B cell (primary cell): Measurements from ENCODE around the gene PRKN. TPM values are rescaled to one million over a fixed set of nuclear protein-coding genes. Genes with fewer than 3 reads are reported as not detected.

Experiments
- ATAC-seq: fragments of 200-7000 bp; cut with Tn5 transposase; one replicate; pipeline ENCODE4 v1.10.0; 2021; ENCODE audit warnings: low read depth, mild to moderate bottlenecking, moderate number of reproducible peaks, moderate library complexity
- CTCF ChIA-PET: fragments of 350-600 bp; sonication (Branson Sonifier 250); formaldehyde crosslinking; loops from one replicate; lab custom pipeline; 2021; ENCODE audit warnings: antibody characterized with exemption, inconsistent platforms; lab: Charles Lee
- POLR2A ChIA-PET: fragments of 350-600 bp; sonication (Branson Sonifier 250); formaldehyde crosslinking; loops from one replicate; lab custom pipeline; 2021; ENCODE audit warnings: antibody characterized with exemption; lab: Charles Lee
- DNase-seq: peaks from one replicate; pipeline ENCODE4 v3.0.0; 2013
- H2AFZ ChIP-seq: 2 replicates; pipeline ENCODE4 v1.6.1; 2012; ENCODE audit warnings: mild to moderate bottlenecking, low read depth, low read length; ENCODE audit not compliant: insufficient read depth, poor library complexity, severe bottlenecking
- H3K27ac ChIP-seq, 2 donors: 1 replicate in 1 of 2; 2 replicates in 1 of 2; pipeline ENCODE4 v1.5.1; 2012 to 2013; ENCODE audit warnings: low read length in 2 of 2, mild to moderate bottlenecking in 2 of 2, moderate library complexity in 1 of 2
- H3K27me3 ChIP-seq, 4 experiments: fragments of 200-600 bp in 1 of 4; sonication (generic) in 1 of 4; replicated peaks in 1 of 4; 1 replicate in 2 of 4; 2 replicates in 2 of 4; pipeline versions ENCODE4 v1.6.1 to v1.7.0; 2013 to 2016; ENCODE audit warnings: low read length in 3 of 4, mild to moderate bottlenecking in 2 of 4, mixed read lengths in 1 of 4, moderate library complexity in 1 of 4; ENCODE audit not compliant: insufficient read depth in 4 of 4, control insufficient read depth in 3 of 4; ENCODE audit errors: control extremely low read depth in 1 of 4
- H3K36me3 ChIP-seq, 2 experiments: replicated peaks in 1 of 2; 1 replicate in 1 of 2; 2 replicates in 1 of 2; pipeline versions ENCODE4 v1.6.1 to v1.7.1; 2013; ENCODE audit warnings: low read length in 1 of 2; ENCODE audit not compliant: insufficient read depth in 2 of 2, control insufficient read depth in 1 of 2; ENCODE audit errors: control extremely low read depth in 1 of 2, extremely low read depth in 1 of 2
- H3K4me1 ChIP-seq, 2 donors: fragments of 200-600 bp in 1 of 2; sonication (generic) in 1 of 2; 1 replicate in 1 of 2; 2 replicates in 1 of 2; pipeline versions ENCODE4 v1.5.1 to v1.6.1; 2013 to 2017; ENCODE audit warnings: low read length in 2 of 2; ENCODE audit not compliant: control insufficient read depth in 2 of 2, insufficient read depth in 2 of 2
- H3K4me2 ChIP-seq: replicated peaks from 2 replicates; pipeline ENCODE3; 2012; ENCODE audit warnings: mild to moderate bottlenecking, low read depth, low read length; ENCODE audit not compliant: poor library complexity, severe bottlenecking
- H3K4me3 ChIP-seq, 5 experiments: fragments of 200-600 bp in 1 of 5; sonication (generic) in 1 of 5; 1 replicate in 3 of 5; 2 replicates in 2 of 5; pipeline versions ENCODE4 v1.5.1 to v1.7.0; 2011 to 2016; ENCODE audit warnings: low read length in 4 of 5, mild to moderate bottlenecking in 4 of 5, low read depth in 2 of 5, control low read depth in 1 of 5, moderate library complexity in 1 of 5; ENCODE audit not compliant: insufficient read depth in 1 of 5; ENCODE audit errors: control extremely low read depth in 1 of 5, extremely low read depth in 1 of 5
- H3K79me2 ChIP-seq: fragments of 200-600 bp; sonication (generic); one replicate; pipeline ENCODE4 v1.6.0; 2016; ENCODE audit warnings: low read length; ENCODE audit not compliant: control insufficient read depth, insufficient read depth
- H3K9ac ChIP-seq: fragments of 200-600 bp; sonication (generic); 2 replicates; pipeline ENCODE4 v1.6.1; 2017; ENCODE audit warnings: mild to moderate bottlenecking, low read length, moderate library complexity
- H3K9me3 ChIP-seq, 3 donors: one replicate each; pipeline versions ENCODE4 v1.6.1 to v1.7.1; 2013; ENCODE audit warnings: low read length in 2 of 3; ENCODE audit not compliant: control insufficient read depth in 2 of 3, insufficient read depth in 1 of 3; ENCODE audit errors: control extremely low read depth in 1 of 3
- H4K20me1 ChIP-seq: 2 replicates; pipeline ENCODE4 v1.6.0; 2012; ENCODE audit warnings: mild to moderate bottlenecking, low read length; ENCODE audit not compliant: insufficient read depth, control insufficient read depth, poor library complexity, severe bottlenecking
- H3K27ac Mint-ChIP-seq: one replicate; pipeline ENCODE4 v1.8.0; 2021; ENCODE audit warnings: mixed read lengths
- H3K27me3 Mint-ChIP-seq: one replicate; pipeline ENCODE4 v1.8.0; 2021; ENCODE audit warnings: mixed read lengths
- H3K4me1 Mint-ChIP-seq: one replicate; pipeline ENCODE4 v1.8.0; 2021; ENCODE audit warnings: mixed read lengths
- H3K4me3 Mint-ChIP-seq: one replicate; pipeline ENCODE4 v1.8.0; 2021; ENCODE audit warnings: mixed read lengths
- H3K9me3 Mint-ChIP-seq: one replicate; pipeline ENCODE4 v1.8.0; 2022; ENCODE audit warnings: mixed read lengths; ENCODE audit not compliant: insufficient read depth
- EZH2 ChIP-seq: IDR thresholded peaks from 2 replicates; pipeline ENCODE4 v1.6.1; 2012; ENCODE audit warnings: borderline replicate concordance, low read depth, mild to moderate bottlenecking, moderate library complexity, low read length; ENCODE audit not compliant: insufficient read depth, poor library complexity, severe bottlenecking
- WGBS: methylation state at CpG from one replicate; pipeline ENCODE4 v1.1.5; 2013; ENCODE audit warnings: missing lambda C conversion rate; ENCODE audit not compliant: insufficient coverage; 5-methylcytosine and 5-hydroxymethylcytosine counted together
- intact Hi-C: fragments of 100-400 bp; cut with micrococcal nuclease; formaldehyde crosslinking; loops from one replicate; pipeline ENCODE4 v1.10.0; 2022
- polyA plus RNA-seq: library from polyadenylated mRNA; depleted of rRNA; stranded (reverse); fragments of >200 nt; gene quantifications from 2 replicates; pipeline ENCODE4 v1.2.3, GENCODE V29; 2012
- total RNA-seq, 2 donors: library from RNA; stranded (reverse); fragments of 120-200 nt in 1 of 2; gene quantifications; 1 replicate in 1 of 2; 2 replicates in 1 of 2; pipeline versions ENCODE4 v1.2.3 to v1.2.4, GENCODE V29; 2013 to 2022
- TF ChIP-seq, protein P1 (sequence below): fragments of 200-600 bp; IDR thresholded peaks from one replicate; pipeline ENCODE4 v1.8.0; 2022; ENCODE audit warnings: antibody characterized with exemption, mild to moderate bottlenecking

The PRKN gene
- total and polyA plus RNA-seq, 2 donors (not counting 1 experiment from before 2014, with no cell fraction given): 1.6 to 6.2 TPM

DNA sequence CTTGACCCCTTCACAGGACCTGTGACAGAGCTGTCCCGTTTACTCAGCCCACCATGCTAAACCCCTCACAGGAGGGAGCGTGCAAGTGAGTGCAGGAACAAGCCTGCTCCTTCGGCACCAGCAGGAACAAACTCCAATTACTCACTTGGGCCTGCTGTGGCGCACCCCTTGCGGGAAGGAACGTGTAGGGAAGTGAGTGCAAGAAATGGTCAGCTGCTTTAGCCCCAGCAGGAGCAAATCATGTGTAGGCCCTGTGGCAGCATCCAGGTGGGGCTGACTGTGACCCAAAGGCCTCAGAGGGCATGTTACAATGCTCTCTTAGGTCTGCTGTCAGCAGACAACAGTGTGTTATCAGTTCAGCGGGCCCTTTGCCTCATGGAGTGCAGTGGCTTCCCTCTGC is 574.4 kb downstream of the PRKN start:
- Histone ChIP-seq H4K20me1 (no peaks in the 10 kb centered on the region), H3K4me1 (no peaks in the 10 kb centered on the region), H3K4me2 (no peak overlapping the region), H3K36me3 (no peaks in the 10 kb centered on the region), H3K9ac (no peak overlapping the region), H2AFZ (no peak overlapping the region), H3K4me3 (no peak overlapping the region), H3K27ac (no peak overlapping the region), H3K79me2 (no peaks in the 10 kb centered on the region), H3K27me3 (no peaks in the 10 kb centered on the region), H3K9me3 (peaks cover 0 to 10% (median 0%) of the 10 kb centered on the region in 3 donors)
- TF ChIP-seq, protein P1, sequence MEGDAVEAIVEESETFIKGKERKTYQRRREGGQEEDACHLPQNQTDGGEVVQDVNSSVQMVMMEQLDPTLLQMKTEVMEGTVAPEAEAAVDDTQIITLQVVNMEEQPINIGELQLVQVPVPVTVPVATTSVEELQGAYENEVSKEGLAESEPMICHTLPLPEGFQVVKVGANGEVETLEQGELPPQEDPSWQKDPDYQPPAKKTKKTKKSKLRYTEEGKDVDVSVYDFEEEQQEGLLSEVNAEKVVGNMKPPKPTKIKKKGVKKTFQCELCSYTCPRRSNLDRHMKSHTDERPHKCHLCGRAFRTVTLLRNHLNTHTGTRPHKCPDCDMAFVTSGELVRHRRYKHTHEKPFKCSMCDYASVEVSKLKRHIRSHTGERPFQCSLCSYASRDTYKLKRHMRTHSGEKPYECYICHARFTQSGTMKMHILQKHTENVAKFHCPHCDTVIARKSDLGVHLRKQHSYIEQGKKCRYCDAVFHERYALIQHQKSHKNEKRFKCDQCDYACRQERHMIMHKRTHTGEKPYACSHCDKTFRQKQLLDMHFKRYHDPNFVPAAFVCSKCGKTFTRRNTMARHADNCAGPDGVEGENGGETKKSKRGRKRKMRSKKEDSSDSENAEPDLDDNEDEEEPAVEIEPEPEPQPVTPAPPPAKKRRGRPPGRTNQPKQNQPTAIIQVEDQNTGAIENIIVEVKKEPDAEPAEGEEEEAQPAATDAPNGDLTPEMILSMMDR: no peak
- no peak for TF ChIP-seq EZH2
- Mint-ChIP-seq H3K4me3 (no peak overlapping the region), H3K9me3 (no peaks in the 10 kb centered on the region), H3K27me3 (no peaks in the 10 kb centered on the region), H3K27ac (no peak overlapping the region), H3K4me1 (peaks cover 9% of the 10 kb centered on the region)
- ATAC-seq: no peak
- intact Hi-C loops: no loop called here
- CTCF ChIA-PET: no interaction called here
- no peak for DNase-seq
- WGBS: 94% methylated on average over 7 of the region's 7 CpGs
- POLR2A ChIA-PET: no interaction called here

DNA sequence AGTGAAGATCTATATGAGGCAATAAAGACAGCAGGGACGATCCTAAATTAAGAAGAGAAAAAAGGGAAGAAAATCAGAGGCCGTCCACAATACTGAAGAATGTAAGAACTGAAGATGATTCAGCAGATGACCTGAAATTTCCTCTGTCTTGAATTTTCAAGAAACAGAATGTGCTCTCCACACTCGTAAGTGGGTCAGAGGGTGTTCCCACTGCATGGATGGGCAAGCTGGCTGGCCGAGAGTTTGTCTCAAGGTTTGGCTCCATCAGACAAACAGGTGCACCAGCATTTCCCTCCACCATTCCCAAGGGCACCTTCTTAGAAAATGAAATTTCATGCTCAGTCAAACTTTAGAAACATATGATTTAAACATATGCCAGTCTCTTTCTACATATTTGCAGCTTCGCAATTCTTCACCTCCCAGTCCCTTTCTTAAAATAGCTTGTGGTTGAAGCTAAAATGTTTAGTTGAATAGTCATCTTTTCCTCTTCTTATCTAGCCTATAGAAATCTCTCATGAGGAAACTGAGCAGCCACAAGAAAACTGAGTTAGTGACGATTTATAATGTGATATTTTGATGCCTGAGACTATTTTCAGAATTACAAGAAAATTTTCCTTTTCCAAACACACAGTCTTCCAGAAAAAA is 576.4 kb downstream of the PRKN start:
- H3K36me3 ChIP-seq: no peaks in the 10 kb centered on the region
- Mint-ChIP-seq H3K9me3 (no peaks in the 10 kb centered on the region), H3K27ac (no peak overlapping the region), H3K27me3 (no peaks in the 10 kb centered on the region), H3K4me1 (peaks cover 3% of the 10 kb centered on the region), H3K4me3 (no peak overlapping the region)
- no peak overlapping the region for H3K9ac ChIP-seq
- no peak overlapping the region for H3K27ac ChIP-seq
- TF ChIP-seq, protein P1: no peak
- TF ChIP-seq EZH2: no peak
- H2AFZ ChIP-seq: no peak overlapping the region
- no peak overlapping the region for H3K4me2 ChIP-seq
- no peaks in the 10 kb centered on the region for H4K20me1 ChIP-seq
- WGBS: 17% methylated on average over 3 of the region's 6 CpGs
- ChIA-PET CTCF (no interaction called here), POLR2A (no interaction called here)
- peaks cover 0 to 10% (median 0%) of the 10 kb centered on the region in 3 donors for H3K9me3 ChIP-seq
- no peak for ATAC-seq
- H3K79me2 ChIP-seq: no peaks in the 10 kb centered on the region
- intact Hi-C loops: no loop called here
- no peaks in the 10 kb centered on the region for H3K27me3 ChIP-seq
- DNase-seq: no peak
- no peak overlapping the region for H3K4me3 ChIP-seq
- no peaks in the 10 kb centered on the region for H3K4me1 ChIP-seq
